ENCODE data around the gene RACGAP1.
A peak's percentile ranks its signal among the peaks of the same experiment; 100 is the strongest.

Gene RACGAP1, protein sequence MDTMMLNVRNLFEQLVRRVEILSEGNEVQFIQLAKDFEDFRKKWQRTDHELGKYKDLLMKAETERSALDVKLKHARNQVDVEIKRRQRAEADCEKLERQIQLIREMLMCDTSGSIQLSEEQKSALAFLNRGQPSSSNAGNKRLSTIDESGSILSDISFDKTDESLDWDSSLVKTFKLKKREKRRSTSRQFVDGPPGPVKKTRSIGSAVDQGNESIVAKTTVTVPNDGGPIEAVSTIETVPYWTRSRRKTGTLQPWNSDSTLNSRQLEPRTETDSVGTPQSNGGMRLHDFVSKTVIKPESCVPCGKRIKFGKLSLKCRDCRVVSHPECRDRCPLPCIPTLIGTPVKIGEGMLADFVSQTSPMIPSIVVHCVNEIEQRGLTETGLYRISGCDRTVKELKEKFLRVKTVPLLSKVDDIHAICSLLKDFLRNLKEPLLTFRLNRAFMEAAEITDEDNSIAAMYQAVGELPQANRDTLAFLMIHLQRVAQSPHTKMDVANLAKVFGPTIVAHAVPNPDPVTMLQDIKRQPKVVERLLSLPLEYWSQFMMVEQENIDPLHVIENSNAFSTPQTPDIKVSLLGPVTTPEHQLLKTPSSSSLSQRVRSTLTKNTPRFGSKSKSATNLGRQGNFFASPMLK

DNA sequence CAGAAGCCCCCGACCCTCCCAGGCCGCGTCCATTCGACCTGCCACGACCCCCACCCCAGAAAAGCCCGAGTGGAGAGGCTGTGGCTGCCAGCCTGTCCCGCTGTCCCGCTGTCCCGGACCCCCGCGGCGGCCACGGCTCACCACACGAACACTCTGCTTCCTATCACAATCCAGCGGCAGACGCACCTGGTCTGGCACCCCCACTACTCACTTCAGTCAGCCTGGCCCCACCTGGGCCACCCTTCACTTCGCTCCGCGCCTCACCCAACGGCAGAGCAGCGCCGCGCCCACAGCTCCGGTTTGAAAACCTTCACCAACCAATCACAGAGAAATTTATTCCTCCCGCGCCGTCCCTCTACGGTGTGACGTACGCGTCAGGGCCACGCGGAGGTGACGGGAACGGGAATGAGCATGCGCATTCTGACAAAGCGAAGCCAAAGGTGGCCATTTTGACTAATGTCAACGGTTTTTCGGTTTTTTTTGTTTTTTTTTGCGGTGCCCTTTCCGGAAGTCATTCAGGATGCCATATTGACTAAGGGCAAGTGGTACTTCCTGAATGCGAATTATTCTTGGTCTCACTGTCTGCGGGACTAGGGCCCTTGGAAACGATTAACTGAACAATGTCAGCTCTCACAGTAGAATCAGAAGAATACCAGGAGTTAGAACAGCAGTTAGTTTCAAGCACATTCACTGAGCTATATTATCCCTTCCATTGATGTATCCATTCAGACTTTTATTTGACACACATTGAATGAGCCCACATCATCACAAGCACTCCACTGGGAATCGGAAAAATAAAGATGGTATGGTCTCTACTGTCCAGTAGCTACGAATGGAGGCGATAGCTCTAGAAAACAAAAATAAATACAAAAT is at the start of gene RACGAP1:
TSS of gene RACGAP1 (minus strand) at position 308 of the 873 bp plus-strand sequence. CDS start 8,779 bp downstream, outside the sequence.
- peak; percentile 87 to 88 for DNase-seq (ENCODE audit: low read depth in 2 of 2)

DNA sequence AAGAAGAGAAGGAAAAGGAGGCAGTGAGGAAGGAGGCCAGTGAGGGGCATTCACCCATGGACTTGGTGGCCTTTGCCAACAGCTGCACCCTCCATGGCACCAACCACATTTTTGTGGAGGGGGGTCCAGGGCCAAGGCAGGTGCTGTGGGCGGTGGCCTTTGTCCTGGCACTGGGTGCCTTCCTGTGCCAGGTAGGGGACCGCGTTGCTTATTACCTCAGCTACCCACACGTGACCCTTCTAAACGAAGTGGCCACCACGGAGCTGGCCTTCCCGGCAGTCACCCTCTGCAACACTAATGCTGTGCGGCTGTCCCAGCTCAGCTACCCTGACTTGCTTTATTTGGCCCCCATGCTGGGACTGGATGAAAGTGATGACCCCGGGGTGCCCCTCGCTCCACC is 48.4 kb upstream of the RACGAP1 start:
- no peak for DNase-seq (ENCODE audit: low read depth in 2 of 2)

GRCh38 chr12:50073206-50073605 is 47.9 kb upstream of the RACGAP1 start:
- no peak for DNase-seq (ENCODE audit: low read depth in 2 of 2)

GRCh38 chr12:50072198-50072907 is 47.1 kb upstream of the RACGAP1 start:
- DNase-seq (ENCODE audit: low read depth in 2 of 2), result no peak

GRCh38 chr12:50070314-50071060 is 45.2 kb upstream of the RACGAP1 start:
- peak; percentile 54 for DNase-seq (ENCODE audit: low read depth in 2 of 2)

DNA sequence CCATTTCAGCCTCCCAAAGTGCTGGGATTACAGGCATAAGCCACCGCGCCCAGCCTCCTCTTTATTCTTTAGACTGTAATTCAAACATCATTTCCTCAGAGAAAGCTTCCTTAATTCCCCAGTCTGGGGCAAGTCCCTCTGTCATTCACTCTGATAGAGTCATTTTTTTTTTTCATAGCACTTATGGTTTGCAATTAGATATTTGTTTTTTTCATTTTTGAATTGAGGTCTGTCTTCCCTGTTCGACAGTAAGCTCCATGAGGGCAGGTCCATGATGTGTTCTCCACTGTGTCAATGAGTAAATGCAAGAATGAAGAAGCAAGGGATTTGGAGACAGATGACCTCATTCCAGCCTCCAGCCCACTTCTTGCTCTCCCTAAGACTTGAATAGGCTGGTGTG is 44.2 kb upstream of the RACGAP1 start:
- DNase-seq (ENCODE audit: low read depth in 2 of 2), result no peak

GRCh38 chr12:50069069-50069468 is 43.8 kb upstream of the RACGAP1 start:
- no peak for DNase-seq (ENCODE audit: low read depth in 2 of 2)

- no peak for DNase-seq (ENCODE audit: low read depth in 2 of 2)
These were observed 41.1 kb upstream of the RACGAP1 start for GRCh38 chr12:50066402-50066801.

DNA sequence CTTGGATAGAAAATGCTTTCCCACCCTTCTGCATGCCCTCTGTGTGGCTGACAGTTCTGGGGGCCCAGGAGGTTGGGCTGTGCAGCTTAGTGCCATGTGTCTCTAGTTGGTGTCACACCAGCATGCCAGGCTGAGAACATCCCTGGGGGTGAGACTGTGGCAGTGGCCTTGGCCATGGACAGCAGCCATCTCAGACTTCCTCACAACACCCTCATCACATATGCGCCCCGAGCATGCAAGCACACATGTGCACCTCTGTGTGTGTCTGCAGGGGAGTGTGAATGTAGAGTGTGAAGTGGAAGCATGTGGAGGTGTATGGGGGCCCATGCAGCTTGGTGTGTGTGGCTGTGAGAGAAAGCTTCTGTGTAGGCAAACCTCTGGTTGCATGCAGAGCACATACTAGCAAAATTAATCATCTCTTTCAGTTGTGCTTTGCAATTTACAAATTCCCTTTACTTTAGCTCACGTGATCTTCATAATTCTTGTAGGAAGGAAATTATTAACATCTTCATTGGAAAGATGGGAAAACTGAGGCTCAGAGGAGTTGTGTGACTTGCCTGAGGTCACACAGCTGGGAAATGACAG is 40.5 kb upstream of the RACGAP1 start:
- DNase-seq (ENCODE audit: low read depth in 2 of 2), result no peak

DNA sequence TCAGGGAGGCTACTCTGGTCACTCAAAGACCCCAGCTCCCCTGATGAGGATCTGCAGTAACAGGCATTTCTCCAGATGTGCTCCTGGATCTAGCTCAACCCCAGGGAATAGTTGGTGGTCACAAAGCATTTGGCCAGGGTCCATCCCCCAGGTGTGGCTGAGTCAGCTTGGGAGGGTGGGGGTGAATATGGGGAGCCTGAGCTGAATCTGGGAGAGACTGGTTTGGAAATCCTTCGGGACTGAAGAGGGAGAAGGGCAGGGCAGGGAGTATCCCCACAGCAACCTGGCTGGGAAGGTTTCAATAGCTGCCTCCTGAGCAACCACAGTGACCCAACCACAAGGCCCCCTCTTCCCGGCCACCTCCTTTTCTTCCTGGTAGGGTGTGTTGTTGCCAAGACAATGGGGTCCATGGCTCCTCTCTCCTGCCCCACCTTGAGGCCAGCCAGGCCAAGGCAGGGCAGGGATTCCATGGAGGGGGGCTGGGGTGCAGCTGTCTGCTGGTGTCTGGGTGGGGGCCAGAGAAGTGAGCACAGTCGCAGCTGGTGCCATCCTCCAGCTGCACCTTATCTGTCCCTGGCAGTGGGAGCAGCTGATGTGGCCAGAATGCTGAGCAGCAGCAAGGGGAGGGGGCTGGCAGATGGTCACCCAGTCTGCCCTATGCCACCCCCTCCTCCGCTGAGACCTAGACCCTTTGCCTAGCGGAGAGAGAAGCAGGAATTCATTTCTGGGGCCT is 37.6 kb upstream of the RACGAP1 start:
- DNase-seq (ENCODE audit: low read depth in 2 of 2), result no peak

DNA sequence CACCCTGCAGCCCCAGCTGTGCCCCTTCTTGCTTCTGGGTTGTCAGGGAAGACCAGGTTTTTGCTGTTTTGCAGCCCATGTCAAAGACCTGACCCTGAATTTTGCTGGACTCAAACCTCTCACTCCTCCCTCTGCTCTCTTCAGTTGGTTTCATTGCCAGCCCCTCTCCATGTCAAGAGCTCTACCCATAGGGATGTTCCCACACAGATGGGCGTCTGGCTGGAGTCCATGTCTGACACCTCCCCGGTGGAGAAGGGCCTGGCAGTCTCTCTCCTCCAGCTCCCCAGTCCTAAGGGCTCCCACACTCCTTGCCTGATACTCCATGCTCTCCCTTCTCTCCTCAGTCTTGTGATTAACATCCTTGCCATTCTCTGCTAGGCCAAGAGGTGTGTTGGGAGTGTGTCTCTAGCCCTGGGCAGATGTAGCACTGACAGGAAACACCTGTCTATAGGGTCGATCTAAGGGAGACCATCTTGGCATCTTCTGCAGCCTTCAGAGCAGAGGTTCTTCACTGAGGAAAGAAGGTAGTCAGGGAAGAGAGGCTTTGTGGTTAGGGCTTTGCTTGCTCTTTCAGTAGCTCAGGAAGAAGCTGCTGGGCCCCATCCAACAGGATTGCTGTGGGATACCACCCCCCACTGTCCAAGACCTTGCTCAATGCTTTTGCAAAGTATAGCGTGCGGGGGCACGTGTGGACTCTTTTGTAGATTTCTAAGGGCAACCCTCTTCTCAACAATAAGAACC is 36.8 kb upstream of the RACGAP1 start:
- no peak for DNase-seq (ENCODE audit: low read depth in 2 of 2)

- DNase-seq (ENCODE audit: low read depth in 2 of 2), result no peak
These were observed 35.9 kb upstream of the RACGAP1 start for GRCh38 chr12:50061171-50061570.

GRCh38 chr12:50060120-50060468 is 34.8 kb upstream of the RACGAP1 start:
- no peak for DNase-seq (ENCODE audit: low read depth in 2 of 2)

- DNase-seq (ENCODE audit: low read depth in 2 of 2), result peak; percentile 34 to 35
These were observed 34.3 kb upstream of the RACGAP1 start for GRCh38 chr12:50059440-50060119.

- no peak for DNase-seq (ENCODE audit: low read depth in 2 of 2)
These were observed 33.5 kb upstream of the RACGAP1 start for GRCh38 chr12:50058743-50059312.

DNA sequence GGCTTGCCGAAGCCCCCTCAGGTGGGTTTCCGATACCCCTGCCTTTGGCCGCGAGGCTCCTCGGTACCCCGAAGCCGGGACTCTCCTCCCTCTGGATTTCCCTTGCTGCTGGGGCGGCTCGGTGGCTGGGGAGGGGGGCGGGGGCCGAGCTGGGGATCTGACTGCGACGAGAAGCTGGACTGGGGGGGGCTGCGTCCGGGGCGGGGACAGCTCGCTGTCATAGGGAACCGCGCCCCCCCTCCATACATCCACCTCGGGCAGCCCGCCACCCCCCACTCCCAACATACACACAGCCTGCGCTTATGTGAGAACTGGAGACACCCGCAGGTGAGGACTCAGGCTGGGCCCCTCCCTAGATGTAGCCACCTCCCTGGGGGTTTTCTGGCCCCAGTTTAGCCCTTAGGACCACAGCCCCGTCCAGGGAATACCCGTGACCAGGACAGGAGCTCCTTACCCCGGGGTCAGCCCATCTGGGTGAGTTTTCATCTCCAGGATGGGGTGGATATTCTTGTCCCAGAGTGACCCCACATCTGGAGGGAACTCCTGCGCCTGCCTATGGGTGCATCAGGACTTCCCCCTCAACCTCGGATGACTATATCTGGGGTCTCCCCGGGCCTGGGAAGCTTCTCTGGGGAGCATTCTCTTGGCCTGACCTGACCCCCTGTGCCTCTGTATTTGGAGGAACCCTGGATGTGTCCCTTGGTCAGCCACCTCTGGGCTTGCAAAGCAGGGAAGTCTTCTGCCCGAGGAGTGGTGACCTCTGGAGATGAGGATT is 32.8 kb upstream of the RACGAP1 start:
- no peak for DNase-seq (ENCODE audit: low read depth in 2 of 2)

DNA sequence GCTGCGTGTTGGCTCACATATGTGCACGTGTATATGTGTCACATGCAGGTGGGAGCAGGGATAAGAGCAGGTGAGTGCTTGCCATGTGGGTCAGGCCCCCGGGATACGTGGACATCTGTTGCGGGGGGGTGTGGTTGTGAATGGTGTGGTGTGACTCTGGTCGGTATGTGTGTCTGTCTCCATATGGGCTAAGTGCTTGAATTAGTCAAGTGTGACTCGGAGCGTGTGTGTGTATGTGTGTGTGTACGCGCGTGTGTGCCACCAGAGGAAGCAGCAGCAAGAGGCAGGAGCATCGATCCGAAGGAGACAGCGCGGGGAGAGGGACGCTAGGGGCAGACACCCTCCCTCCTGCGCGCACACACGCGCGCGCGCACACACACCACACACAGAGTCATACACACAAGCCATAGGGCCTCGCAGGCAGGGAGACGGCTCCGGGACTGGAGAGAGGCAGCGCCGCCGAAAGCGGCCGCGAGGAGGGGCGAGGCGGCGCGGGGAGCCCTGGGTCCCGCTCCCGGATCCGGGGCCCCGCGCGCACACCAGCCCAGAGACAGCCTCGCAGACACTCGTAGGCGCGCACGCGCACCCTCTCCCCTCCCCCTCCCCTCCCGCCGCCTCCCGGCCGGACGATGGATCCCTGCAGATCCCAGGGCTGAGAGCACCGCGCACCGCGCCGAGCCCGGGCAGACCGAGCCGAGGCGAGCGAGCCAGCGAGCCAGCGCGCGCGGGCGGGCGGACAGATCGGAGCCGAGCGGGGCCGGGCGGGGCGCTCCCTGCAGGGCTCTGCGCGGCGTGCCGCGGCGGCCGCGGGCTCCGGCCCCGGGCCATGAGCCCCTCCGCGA is 31.9 kb upstream of the RACGAP1 start, which contains the start of gene ASIC1:
TSS of gene ASIC1 (plus strand) at position 597 of the 842 bp plus-strand sequence. CDS start 1,171 bp downstream, outside the sequence.
- peak; percentile 18 to 38 for DNase-seq (ENCODE audit: low read depth in 2 of 2)
